Measurements from ENCODE around the gene SHTN1. TPM values are rescaled to one million over a fixed set of nuclear protein-coding genes. Genes with fewer than 3 reads are reported as not detected.

SHTN1 gene
- total and polyA plus RNA-seq, 2 of the 4 experiments (the other 2 are of a cell fraction) = 0.54 to 2.3 TPM

DNA sequence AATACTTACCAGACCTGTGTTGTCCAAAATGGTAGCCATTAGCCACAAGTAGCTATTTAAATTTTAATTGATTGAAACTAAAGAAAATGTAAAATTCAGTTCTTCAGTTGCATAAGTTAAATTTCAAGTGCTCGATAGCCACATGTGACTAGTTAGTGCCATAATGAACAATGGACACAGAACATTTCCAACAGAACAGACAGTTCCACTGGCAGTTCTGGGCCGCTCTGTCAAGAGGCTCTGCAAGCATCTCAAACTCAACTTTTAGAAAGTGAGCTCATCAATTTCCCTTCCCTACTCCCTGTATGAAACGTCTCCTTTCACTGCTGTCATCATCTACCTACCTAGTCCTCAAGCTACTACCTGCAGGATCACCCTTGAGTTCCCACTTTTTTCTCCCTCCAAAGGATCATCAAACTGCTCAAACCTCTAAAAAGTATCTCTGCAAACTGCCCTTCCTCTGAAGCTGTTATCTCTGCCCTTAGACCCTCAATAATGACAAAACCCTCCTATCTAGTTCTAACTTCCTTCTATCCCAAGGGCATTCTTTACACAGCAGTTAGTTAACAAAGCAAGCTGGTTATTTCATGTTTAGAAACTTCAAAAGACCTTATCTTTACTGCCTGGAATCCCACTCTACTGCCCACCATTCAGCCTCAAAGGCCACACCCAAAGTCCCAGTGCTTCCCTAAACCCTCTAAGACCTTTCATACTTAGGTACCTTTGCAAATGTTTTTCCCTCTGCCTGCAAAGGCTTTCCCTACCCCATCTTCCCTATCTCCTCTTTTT, 20.6 kb downstream of the SHTN1 start:
- ATAC-seq (ENCODE audit: low read depth) (no peak), DNase-seq (no peak)
- no peak overlapping the region for H2BK120ac ChIP-seq (ENCODE audit: low read depth, low read length)
- intact Hi-C loops (cut with micrococcal nuclease) = no loop called here
- no peak overlapping the region for H2BK15ac ChIP-seq (ENCODE audit: low read depth, low read length)
- 100% methylated on average over 1 of the region's 3 CpGs; no CpG with 5 or more reads in 1 of the 2 experiments for WGBS, 2 experiments (ENCODE audit: extremely low coverage in 2 of 2, insufficient read length in 1 of 2)
- no peaks in the 10 kb centered on the region for H4K20me1 ChIP-seq (ENCODE audit: insufficient read depth, low read length)
- H3K9me3 ChIP-seq (ENCODE audit: control insufficient read depth, insufficient read depth, low read length) = no peaks in the 10 kb centered on the region
- H3K36me3 ChIP-seq (ENCODE audit: control insufficient read depth, insufficient read depth, low read length) = no peaks in the 10 kb centered on the region
- ChIA-PET CTCF (interaction anchor here (0.8 kb wide), 1 partner anchor 8 kb away, joined by 3 read pairs; no protein-coding TSS in a partner anchor), POLR2A (ENCODE audit: unreplicated experiment) (no interaction called here)
- H3K79me1 ChIP-seq (ENCODE audit: low read depth in 1 of 2, low read length in 2 of 2) = no peaks in the 10 kb centered on the region; a peak in 1 of 4 replicates
- dilution Hi-C loops (cut with HindIII; ENCODE audit: low sequenced_read_pairs, unreplicated experiment) = no loop called here
- H2AK5ac ChIP-seq (ENCODE audit: low read depth, low read length) = no peak overlapping the region
- H3K4me3 ChIP-seq (ENCODE audit: insufficient read depth, low read depth, low read length) = no peak overlapping the region
- H3K4me2 ChIP-seq (ENCODE audit: low read depth, low read length) = no peak overlapping the region
- no peaks in the 10 kb centered on the region for H3K4me1 ChIP-seq (ENCODE audit: control insufficient read depth, insufficient read depth, low read length)
- H3K56ac ChIP-seq (ENCODE audit: extremely low read depth, insufficient read depth, low read length) = no peak overlapping the region
- no peak overlapping the region for H3K18ac ChIP-seq (ENCODE audit: low read depth, low read length)
- TF ChIP-seq SMC3 (IDR thresholded peaks at IDR 0.05; ENCODE audit: low read depth, low read length) (no peak), CEBPB (IDR thresholded peaks at IDR 0.05; ENCODE audit: low read depth, low read length) (no peak), MXI1 (IDR thresholded peaks at IDR 0.05; ENCODE audit: borderline replicate concordance, low read depth, low read length) (no peak), CTCF (conservative IDR thresholded peaks at IDR 0.05; ENCODE audit: low read depth, low read length) (no peak), RAD21 (IDR thresholded peaks at IDR 0.05; ENCODE audit: low read length) (no peak), NFE2L2 (IDR thresholded peaks at IDR 0.05; ENCODE audit: low read depth, low read length) (no peak), RCOR1 (IDR thresholded peaks at IDR 0.05; ENCODE audit: insufficient replicate concordance, low read length) (no peak)
- H2BK20ac ChIP-seq (ENCODE audit: low read depth, low read length) = no peak overlapping the region
- no peak overlapping the region for H2AFZ ChIP-seq (replicated peaks; ENCODE audit: low read length, poor library complexity)
- no peak overlapping the region for H3K14ac ChIP-seq (replicated peaks; ENCODE audit: low read depth, low read length)
- in situ Hi-C loops (cut with MboI; ENCODE audit: low sequenced_read_pairs) = no loop called here
- H3K9ac ChIP-seq (ENCODE audit: low read depth, low read length) = no peak overlapping the region
- BruUV-seq (replicated peaks) = no TSS peak
- no peaks in the 10 kb centered on the region for H3K9me1 ChIP-seq (ENCODE audit: insufficient read depth, low read length)
- no peak overlapping the region for H4K8ac ChIP-seq (ENCODE audit: low read depth in 2 of 2, low read length in 2 of 2)
- H3K27me3 ChIP-seq (ENCODE audit: control insufficient read depth, insufficient read depth, low read length) = no peaks in the 10 kb centered on the region
- H2BK5ac ChIP-seq (ENCODE audit: low read depth, low read length, poor library complexity, severe bottlenecking) = no peak overlapping the region
- H3K4ac ChIP-seq (ENCODE audit: low read depth, low read length) = no peak overlapping the region
- no peak overlapping the region for H3K23ac ChIP-seq (ENCODE audit: low read depth, low read length)
- H4K5ac ChIP-seq (ENCODE audit: low read depth, low read length) = no peak overlapping the region
- no peak overlapping the region for H3K27ac ChIP-seq (ENCODE audit: insufficient read depth, low read length)
- no peak overlapping the region for H2AK9ac ChIP-seq (replicated peaks; ENCODE audit: low read depth, low read length, poor library complexity)
- H4K91ac ChIP-seq (ENCODE audit: insufficient read depth, low read depth, low read length) = no peak overlapping the region
